Measurements from ENCODE around the gene CFAP57. TPM values are rescaled to one million over a fixed set of nuclear protein-coding genes. Genes with fewer than 3 reads are reported as not detected.

CFAP57 gene
- total and polyA plus RNA-seq, 9 of the 15 experiments (the other 6 are each of a cell fraction or from before 2014, with no cell fraction given) = 0.04 to 0.22 (median 0.07) TPM; not detected in 3

GRCh38 chr1:43143441-43143888, 28.7 kb upstream of the CFAP57 start:
- CTCF ChIA-PET (ENCODE audit: low intra/inter-chr PET ratio) = interaction anchor here (0.5 to 0.8 kb wide), 3 partner anchors 70 to 1181 kb away, joined by 3 to 8 read pairs (median 3); no protein-coding TSS in a partner anchor
- TF ChIP-seq ATF3 (IDR thresholded peaks at IDR 0.05) (peak; percentile 68), ATF3 (CRISPR knock-in tag; conservative IDR thresholded peaks at IDR 0.05) (no peak), ZNF512 (tag; IDR thresholded peaks at IDR 0.05) (no peak), POLR2H (tag; IDR thresholded peaks at IDR 0.05; ENCODE audit: low read depth) (no peak), ID3 (CRISPR knock-in tag; IDR thresholded peaks at IDR 0.05) (no peak), ID3 (tag; IDR thresholded peaks at IDR 0.05) (no peak), TAF7 (tag; IDR thresholded peaks at IDR 0.05) (no peak), ARNT (IDR thresholded peaks at IDR 0.05) (peak in 1 of 2 experiments; percentile 75; a peak in 2 of 4 replicates), CCNT2 (IDR thresholded peaks at IDR 0.05; ENCODE audit: borderline replicate concordance, extremely low read depth, insufficient read length, low read depth, low read length) (no peak), NFIC (IDR thresholded peaks at IDR 0.05) (0 out of 2 replicates have a peak, but pooled peaks have one; percentile 25), ZKSCAN8 (CRISPR knock-in tag; IDR thresholded peaks at IDR 0.05) (no peak), ZNF609 (CRISPR knock-in tag; IDR thresholded peaks at IDR 0.05; ENCODE audit: borderline replicate concordance) (0 out of 2 replicates have a peak, but pooled peaks have one; percentile 54), C11orf30 (IDR thresholded peaks at IDR 0.05; ENCODE audit: low read depth) (no peak), RB1 (IDR thresholded peaks at IDR 0.05; ENCODE audit: low read depth) (peak; percentile 53; the same call in 1 of the 2 replicates), ZNF124 (CRISPR knock-in tag; IDR thresholded peaks at IDR 0.05) (no peak)

More at GRCh38 chr1:43143441-43143888, 28.7 kb upstream of the CFAP57 start:
- peaks cover 24 to 25% of the 10 kb centered on the region in 2 experiments for H3K27me3 ChIP-seq (ENCODE audit: control insufficient read depth in 2 of 2, insufficient read depth in 2 of 2, low read length in 2 of 2)
- H2AFZ ChIP-seq (ENCODE audit: low read depth, low read length) = peak overlapping the region; percentile 93
- peaks cover 0 to 6% of the 10 kb centered on the region in 2 experiments; a peak in 2 of 5 replicates for H3K4me1 ChIP-seq (replicated peaks in 1 of 2; ENCODE audit: control insufficient read depth in 2 of 2, insufficient read depth in 2 of 2, low read length in 2 of 2)
- H3K9ac ChIP-seq (ENCODE audit: insufficient read depth in 1 of 2, low read depth in 2 of 2, low read length in 2 of 2) = no peak overlapping the region
- H3K4me3 ChIP-seq = no peak overlapping the region
- 10% methylated on average over 7 of the region's 7 CpGs for WGBS (ENCODE audit: insufficient coverage, low coverage, missing lambda C conversion rate)
- H3K9me1 ChIP-seq (ENCODE audit: control insufficient read depth, insufficient read depth, low read length) = no peaks in the 10 kb centered on the region
- no peaks in the 10 kb centered on the region for H3K36me3 ChIP-seq (ENCODE audit: control insufficient read depth, insufficient read depth, low read length)
- H3K79me2 ChIP-seq (ENCODE audit: control insufficient read depth, insufficient read depth, low read length) = no peaks in the 10 kb centered on the region
- in situ Hi-C loops (cut with MboI) (no loop called here), intact Hi-C loops (cut with micrococcal nuclease) (no loop called here)
- no TSS peak for BruUV-seq (replicated peaks)
- FAIRE-seq = peak; percentile 87
- peak; percentile 96 for ATAC-seq
- no peaks in the 10 kb centered on the region for H3K9me3 ChIP-seq (replicated peaks; ENCODE audit: control insufficient read depth, insufficient read depth, low read depth, low read length)
- H4K20me1 ChIP-seq (replicated peaks; ENCODE audit: control insufficient read depth, insufficient read depth, low read length) = no peaks in the 10 kb centered on the region
- POLR2A ChIA-PET = interaction anchor here (0.6 kb wide), 1 partner anchor 221 kb away, joined by 3 read pairs; no protein-coding TSS in a partner anchor
- peak overlapping the region; percentile 80 for H3K4me2 ChIP-seq (ENCODE audit: insufficient read depth, low read length)
- H3K27ac ChIP-seq (ENCODE audit: extremely low read depth, low read depth, low read length) = no peak overlapping the region
- peak; percentile 60 to 85 (median 70) for DNase-seq (ENCODE audit: extremely low read depth in 1 of 4, low spot score in 3 of 4)

Data from K562 (cell line).